ENCODE measurements around the gene NMT1.

The NMT1 gene

GRCh38 chr17:45060797-45061605 lies at the start of gene NMT1:
TSS of gene NMT1 (plus strand) at chr17:45061317. CDS start at chr17:45061330, 13 bp downstream.
- peak; percentile 100 for DNase-seq (ENCODE audit: low spot score)

DNA sequence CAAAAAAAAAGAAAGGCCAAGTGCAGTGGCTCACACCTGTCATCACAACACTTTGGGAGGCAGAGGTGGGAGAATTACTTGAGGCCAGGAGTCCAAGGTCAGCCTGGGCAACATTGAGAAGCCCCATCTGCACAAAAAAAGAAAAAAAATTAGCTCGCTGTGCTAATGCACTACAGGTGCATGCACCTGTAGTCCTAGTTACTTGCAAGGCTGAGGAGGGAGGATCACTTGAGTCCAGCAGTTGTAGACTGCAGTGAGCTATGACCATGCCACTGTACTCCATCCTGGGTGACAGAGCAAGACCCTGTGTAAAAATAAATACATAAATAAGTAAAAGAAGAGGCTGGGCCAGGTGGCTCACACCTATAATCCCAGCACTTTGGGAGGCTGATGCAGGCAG lies 49.4 kb upstream of the NMT1 start:
- no peak for DNase-seq (ENCODE audit: low spot score)

GRCh38 chr17:45013021-45013997 lies 47.8 kb upstream of the NMT1 start:
- peak; percentile 16 for DNase-seq (ENCODE audit: low spot score)

GRCh38 chr17:45016237-45016636 lies 44.9 kb upstream of the NMT1 start:
- DNase-seq (ENCODE audit: low spot score): no peak

DNA sequence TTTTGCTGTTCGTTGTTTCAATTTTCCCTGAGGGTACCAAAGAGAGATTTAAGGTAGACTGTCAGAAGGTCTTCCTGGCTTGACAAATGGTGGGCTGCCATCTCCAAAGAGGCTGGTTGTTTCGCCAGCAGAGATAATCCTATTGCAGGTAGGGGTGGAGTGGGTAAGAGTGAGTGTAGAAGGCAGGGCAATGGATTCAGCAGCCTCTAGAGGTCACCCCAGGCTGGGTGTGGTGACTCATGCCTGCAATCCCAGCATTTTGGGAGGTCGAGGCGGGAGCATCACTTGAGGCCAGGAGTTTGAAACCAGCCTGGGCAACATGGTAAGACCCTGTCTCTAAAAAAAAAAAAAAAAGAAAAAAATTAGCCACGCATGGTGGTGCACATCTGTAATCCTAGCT lies 44.3 kb upstream of the NMT1 start:
- DNase-seq (ENCODE audit: low spot score): no peak

DNA sequence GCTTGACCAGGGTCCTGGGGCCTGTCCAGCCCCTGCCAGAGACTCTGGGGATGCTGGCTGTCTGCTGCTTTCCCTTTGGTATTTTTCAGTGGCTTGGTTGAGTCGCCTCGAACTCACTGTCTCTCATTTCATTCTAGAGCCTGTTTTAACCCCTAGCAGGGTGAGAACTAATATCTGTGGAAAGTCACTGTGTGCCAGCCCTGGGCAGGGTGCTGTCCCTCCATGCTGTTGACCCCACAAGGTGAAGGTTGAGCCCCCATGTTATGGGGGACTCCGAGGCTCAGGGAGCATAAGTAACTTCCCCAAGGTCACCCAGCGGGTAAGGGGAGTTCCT lies 42.6 kb upstream of the NMT1 start:
- no peak for DNase-seq (ENCODE audit: low spot score)

GRCh38 chr17:45018848-45019711 lies 42.0 kb upstream of the NMT1 start:
- DNase-seq (ENCODE audit: low spot score): peak; percentile 9

GRCh38 chr17:45020354-45021138 lies 40.6 kb upstream of the NMT1 start:
- no peak for DNase-seq (ENCODE audit: low spot score)

GRCh38 chr17:45021607-45022287 lies 39.4 kb upstream of the NMT1 start:
- DNase-seq (ENCODE audit: low spot score): no peak

DNA sequence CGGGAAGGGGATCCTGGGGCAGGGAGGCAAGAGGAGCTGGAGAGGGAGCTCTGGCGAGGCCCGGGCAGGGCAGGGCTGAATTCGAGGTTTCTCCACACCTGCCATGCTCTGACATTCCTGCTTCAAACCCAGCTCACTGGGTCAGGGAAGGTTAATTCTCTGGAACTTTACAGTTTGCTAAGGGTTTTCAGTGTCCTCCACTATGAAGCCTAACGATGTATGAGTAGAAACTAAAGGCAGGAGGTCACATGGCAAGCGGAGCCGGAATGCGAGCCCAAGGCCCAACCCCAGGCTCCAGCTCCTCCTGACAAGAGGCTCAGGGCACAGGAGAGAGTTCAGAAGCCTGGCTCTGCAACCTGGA lies 38.8 kb upstream of the NMT1 start:
- no peak for DNase-seq (ENCODE audit: low spot score)

GRCh38 chr17:45022655-45023339 lies 38.3 kb upstream of the NMT1 start:
- DNase-seq (ENCODE audit: low spot score): no peak

GRCh38 chr17:45029096-45029495 lies 32.0 kb upstream of the NMT1 start:
- DNase-seq (ENCODE audit: low spot score): no peak

GRCh38 chr17:45029758-45030423 lies 31.2 kb upstream of the NMT1 start:
- DNase-seq (ENCODE audit: low spot score): no peak

DNA sequence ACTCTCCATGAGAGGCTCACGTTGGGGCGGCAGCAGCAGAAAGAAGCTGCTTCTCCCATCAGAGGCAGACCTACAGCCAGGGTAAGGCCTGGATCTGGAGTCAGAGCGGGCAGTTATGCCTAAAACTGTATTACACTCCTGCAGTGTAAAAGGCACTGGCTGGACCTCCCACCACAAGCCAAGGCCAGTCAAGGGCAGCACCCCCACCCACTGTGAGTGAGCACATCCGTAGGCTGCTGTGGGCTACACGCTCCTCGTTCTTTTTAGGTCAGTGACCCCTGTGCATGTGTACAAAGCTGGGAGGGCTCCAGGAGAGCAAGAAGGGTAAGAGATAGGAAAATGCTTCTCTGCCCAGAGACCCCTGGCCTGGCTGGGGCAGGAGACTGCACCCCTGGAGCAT lies 30.4 kb upstream of the NMT1 start:
- DNase-seq (ENCODE audit: low spot score): no peak

DNA sequence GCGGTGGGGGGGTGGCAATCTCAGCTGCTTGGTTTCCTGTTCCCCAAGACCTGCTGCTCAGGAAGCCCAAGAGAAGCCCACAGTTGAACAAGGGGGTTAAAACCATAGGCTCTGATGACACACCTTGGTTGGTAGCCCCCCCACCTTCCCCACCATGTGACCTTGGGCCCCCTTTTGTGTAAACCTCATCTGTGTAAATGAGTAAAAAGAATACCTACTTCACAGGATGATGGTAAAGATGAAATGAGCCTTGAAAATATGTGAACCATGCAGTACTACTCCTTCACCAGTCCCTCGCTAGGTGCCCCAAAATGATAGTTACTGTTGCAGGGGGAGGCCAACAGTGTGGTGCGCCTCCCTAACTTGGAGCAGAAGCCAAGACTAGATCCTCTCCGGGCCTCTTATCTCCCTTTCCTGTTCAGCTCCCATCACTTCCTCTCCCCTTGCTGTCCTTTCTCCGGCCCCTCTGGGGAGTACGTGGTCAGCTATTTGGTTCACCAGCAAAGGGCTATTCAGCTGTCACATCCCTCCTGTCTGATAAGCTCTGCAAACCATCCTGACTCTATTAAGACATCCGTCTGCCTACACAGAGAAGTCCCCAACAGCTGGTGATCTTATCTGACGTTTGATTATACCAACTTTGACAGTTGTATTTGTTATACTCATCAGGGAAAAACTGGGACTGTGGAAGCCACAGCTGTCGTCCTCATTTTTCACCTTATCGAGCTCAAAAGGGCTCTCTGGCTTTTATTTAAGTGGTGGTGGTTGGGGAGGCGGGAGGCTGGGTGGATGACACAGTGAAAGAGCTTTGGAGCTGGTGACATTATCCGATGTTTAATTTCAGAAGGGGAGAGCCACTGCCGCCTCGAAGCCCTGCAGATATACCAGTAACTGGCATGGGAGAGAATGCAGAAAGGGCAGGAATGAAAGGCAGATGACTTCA lies 29.6 kb upstream of the NMT1 start:
- DNase-seq (ENCODE audit: low spot score): no peak

DNA sequence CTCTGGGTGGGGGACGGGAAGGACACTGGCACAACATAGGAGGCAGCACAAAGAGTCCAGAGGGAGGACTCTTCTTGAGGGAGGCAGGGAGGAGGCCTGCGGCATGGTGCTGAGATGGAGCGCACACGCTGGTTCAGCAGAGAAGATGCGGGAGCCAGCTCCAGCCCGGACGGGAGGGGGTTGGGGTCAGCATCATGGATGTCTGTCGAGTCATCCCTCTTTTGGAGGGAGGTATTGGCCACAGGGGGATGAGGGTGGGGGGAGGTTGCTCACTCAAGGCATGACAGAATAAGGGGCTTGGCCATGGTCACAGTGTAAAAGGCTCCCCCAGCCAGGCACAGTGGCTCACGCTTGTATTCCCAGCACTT lies 29.0 kb upstream of the NMT1 start:
- DNase-seq (ENCODE audit: low spot score): no peak

DNA sequence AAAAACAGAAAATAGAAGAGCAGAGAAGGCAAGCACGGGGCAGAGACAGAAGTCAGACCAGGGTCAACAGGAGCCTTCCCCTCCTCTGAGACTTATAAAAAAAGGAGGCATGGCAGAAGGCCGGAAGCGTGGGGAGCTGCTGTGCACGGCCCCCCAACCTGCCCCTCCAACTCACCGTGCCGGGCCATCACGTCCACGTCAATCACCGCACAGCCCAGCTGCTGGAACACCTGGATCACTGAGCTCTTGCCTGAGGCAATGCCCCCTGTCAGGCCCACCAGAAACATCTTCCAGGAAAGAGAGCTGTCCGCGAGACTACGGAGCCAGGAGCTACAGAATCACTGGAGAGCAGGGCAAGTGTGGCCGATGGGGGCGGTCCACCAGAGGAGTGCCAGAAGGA lies 26.5 kb upstream of the NMT1 start:
- DNase-seq (ENCODE audit: low spot score): no peak

GRCh38 chr17:45035848-45036247 lies 25.3 kb upstream of the NMT1 start:
- no peak for DNase-seq (ENCODE audit: low spot score)

- DNase-seq (ENCODE audit: low spot score): no peak
Observed at GRCh38 chr17:45036691-45037090, 24.4 kb upstream of the NMT1 start.
